ENCODE results near the gene EPHA2.

Gene EPHA2

DNA sequence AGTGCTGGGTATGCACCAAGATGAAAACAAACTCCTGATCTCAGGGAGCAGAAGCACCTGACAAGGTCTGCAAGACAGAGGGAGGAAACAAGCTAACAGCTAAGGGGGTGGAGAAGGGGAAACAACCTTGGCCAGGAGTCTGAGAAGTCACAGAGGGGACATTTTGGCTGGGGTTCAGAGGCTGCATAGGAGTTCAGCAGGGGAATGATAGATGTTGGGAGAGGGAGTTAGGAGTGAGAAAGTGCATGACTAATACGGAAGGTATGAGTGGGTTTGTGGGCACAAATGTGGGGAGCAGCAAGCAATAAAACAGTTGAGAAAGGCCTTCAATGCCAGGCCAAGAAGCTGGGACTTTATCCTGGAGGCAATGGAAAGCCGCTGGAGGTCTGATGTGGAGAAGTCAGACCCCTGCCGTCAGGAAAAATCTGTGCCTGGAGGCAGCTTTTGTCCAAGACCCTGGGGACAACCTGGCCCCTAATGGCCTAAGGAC lies 16.4 kb downstream of the EPHA2 start:
- TF ChIP-seq Cebpa-rat (IDR thresholded peaks at IDR 0.05) = no peak
- Histone ChIP-seq H3K4me2 (peak overlapping the region; percentile 97), H3K4me1 (peaks cover 56% of the 10 kb centered on the region), H3K4me3 (no peak overlapping the region), H4K20me1 (peaks cover 29% of the 10 kb centered on the region; the same call in 1 of the 2 replicates), H3K27me3 (no peaks in the 10 kb centered on the region), H3K9ac (no peak overlapping the region), H3K36me3 (no peaks in the 10 kb centered on the region), H3K27ac (0 out of 2 replicates have a peak overlapping the region, but pooled peaks have one; percentile 87), H3K9me3 (no peaks in the 10 kb centered on the region)

DNA sequence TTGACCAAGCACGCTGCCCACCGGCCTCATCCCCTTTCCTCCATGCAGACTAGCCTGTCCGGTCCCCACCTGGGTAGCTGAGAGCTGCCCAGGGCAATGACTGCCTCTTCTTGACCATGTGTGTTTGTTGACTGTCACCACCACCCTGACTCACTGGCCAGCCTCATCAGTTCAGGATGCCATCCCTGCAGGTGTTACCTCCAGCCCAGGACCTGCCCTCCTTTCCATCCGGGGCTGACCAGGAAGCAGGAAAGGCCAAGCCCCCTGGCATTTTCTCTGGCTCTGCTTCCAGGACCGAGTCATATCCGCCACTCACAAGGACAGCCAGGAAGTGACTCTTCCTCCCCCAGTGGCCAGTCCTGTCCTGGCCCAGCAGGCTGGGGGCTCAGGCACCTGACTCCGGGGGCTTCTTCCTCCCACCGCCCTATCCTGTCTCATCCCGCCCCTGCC lies 17.1 kb downstream of the EPHA2 start:
- Histone ChIP-seq H3K4me1 (peaks cover 49% of the 10 kb centered on the region), H3K9me3 (no peaks in the 10 kb centered on the region), H3K27ac (no peak overlapping the region), H3K4me2 (peak overlapping the region; percentile 97; the same call in 1 of the 2 replicates), H4K20me1 (peaks cover 27% of the 10 kb centered on the region; the same call in 1 of the 2 replicates), H3K4me3 (no peak overlapping the region), H3K36me3 (no peaks in the 10 kb centered on the region), H3K9ac (no peak overlapping the region), H3K27me3 (no peaks in the 10 kb centered on the region)
- no peak for TF ChIP-seq Cebpa-rat (IDR thresholded peaks at IDR 0.05)

DNA sequence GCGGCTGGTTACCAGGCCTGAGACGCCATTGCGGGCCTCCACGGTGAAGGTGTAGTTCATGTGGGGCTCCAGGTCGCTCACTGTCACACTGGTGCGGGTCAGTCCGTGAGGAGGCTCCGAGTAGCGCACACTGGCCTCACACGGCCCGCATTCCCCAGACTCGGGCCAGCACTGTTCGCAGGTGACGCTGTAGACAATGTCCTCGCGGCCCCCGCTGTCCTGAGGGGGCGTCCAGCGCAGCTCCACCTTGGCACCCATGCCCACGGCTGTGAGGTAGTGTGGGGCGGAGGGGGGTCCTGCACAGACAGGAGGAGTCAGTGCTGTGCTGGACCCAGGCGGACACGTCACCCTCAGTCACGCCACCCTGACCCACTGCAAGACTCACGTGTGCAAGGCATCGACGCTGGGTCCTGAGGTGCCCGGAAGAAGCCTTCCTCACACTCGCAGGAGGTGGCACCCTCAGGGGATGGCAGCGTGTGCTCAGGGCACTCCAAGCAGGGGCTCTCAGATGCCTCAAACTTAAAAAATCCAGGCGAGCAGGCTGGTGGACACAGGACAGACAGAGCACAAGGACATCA lies 17.9 kb downstream of the EPHA2 start:
- Histone ChIP-seq H3K9me3 (no peaks in the 10 kb centered on the region), H3K4me3 (no peak overlapping the region), H3K4me1 (peaks cover 41% of the 10 kb centered on the region), H3K27ac (no peak overlapping the region), H4K20me1 (peaks cover 30% of the 10 kb centered on the region; the same call in 1 of the 2 replicates), H3K36me3 (no peaks in the 10 kb centered on the region), H3K27me3 (no peaks in the 10 kb centered on the region), H3K4me2 (no peak overlapping the region), H3K9ac (no peak overlapping the region)
- TF ChIP-seq Cebpa-rat (IDR thresholded peaks at IDR 0.05) = no peak

DNA sequence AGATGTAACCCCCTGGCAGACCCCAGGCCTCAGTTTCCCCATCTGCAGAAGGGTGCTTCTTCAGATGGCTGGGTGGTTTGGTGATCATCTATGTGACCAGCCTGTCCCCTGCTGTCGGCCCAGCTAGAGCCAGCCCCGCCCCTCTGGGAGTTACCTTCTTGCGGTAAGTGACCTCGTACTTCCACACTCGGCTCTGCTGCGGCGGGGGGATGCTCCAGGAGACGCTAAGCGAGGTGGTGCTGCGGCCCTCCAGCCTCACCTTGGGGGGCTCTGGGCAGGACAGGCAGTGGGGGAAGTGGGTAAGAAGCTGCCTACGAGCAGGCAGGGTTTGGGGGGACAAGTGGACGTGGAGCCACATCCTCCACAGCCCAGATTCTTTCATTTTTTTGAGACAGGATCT lies 20.4 kb downstream of the EPHA2 start:
- Histone ChIP-seq H3K27me3 (peaks cover 6% of the 10 kb centered on the region; the same call in 1 of the 2 replicates), H3K4me3 (no peak overlapping the region), H3K4me1 (peaks cover 18% of the 10 kb centered on the region), H4K20me1 (peaks cover 20% of the 10 kb centered on the region; the same call in 1 of the 2 replicates), H3K9me3 (no peaks in the 10 kb centered on the region), H3K36me3 (no peaks in the 10 kb centered on the region), H3K27ac (no peak overlapping the region), H3K9ac (no peak overlapping the region), H3K4me2 (no peak overlapping the region)
- TF ChIP-seq Cebpa-rat (IDR thresholded peaks at IDR 0.05) = no peak

DNA sequence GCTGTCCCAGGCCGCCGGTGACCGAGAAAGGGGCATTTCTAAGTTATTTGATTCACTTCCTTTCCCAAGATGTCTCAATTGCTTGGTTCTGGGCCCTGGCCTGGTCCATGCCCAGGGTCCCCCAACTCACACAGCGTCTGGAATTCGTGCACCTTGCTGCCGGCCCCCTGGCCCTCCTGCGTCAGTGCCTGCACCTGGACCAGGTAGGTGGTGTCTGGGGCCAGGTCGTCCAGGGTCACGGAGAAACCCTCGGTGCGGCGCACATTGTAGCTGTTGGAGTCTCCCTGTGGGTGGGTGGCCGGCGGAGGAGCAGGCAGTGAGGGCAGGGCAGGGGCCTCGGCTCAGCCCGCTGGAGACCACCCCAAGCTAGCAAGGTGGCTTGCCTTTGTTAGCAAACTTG lies 21.0 kb downstream of the EPHA2 start:
- TF ChIP-seq Cebpa-rat (IDR thresholded peaks at IDR 0.05) = no peak
- peaks cover 12% of the 10 kb centered on the region; the same call in 1 of the 2 replicates for H3K27me3 ChIP-seq
- H3K9me3 ChIP-seq = no peaks in the 10 kb centered on the region
- H4K20me1 ChIP-seq = peaks cover 21% of the 10 kb centered on the region; the same call in 1 of the 2 replicates
- no peaks in the 10 kb centered on the region for H3K36me3 ChIP-seq
- H3K9ac ChIP-seq = no peak overlapping the region
- H3K4me1 ChIP-seq = peaks cover 12% of the 10 kb centered on the region
- H3K4me2 ChIP-seq = no peak overlapping the region
- no peak overlapping the region for H3K27ac ChIP-seq
- no peak overlapping the region for H3K4me3 ChIP-seq

DNA sequence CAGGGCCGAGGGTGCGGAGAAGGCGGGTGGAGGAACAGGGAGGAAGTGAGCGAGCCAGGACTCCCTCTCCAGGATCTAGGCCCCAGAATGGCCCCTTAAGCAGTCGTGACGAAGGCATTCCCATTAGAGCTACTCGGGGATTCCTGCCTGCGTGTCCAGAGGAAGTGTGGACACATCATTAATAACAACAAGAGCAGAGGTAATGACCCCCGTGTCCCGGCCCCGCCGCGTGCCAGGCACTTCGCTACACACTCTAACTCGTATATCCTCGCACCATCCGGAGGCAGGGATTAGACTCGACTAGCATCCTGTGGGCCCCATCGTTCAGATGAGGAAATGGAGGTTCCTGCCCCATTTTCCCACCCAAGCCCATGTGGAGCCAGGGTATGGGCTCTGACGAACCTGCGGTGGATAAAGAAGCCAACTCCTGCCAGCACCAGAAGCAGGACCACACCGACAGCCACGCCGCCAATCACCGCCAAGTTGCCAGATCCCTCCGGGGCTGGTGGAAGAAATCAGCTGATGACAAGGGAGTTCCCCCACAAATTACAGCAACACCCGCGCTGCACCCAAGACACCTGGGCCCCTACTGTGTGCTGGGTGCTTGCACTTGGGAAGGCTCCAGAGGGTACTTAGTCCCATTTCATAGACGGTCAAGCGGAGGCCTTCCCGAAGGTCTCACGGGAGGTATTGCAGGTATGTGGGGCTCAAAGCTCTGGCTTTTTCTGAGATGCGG lies 21.6 kb downstream of the EPHA2 start:
- H3K4me3 ChIP-seq = no peak overlapping the region
- H3K9me3 ChIP-seq = no peaks in the 10 kb centered on the region
- H3K4me1 ChIP-seq = peaks cover 6% of the 10 kb centered on the region
- H3K9ac ChIP-seq = no peak overlapping the region
- no peak overlapping the region for H3K4me2 ChIP-seq
- H4K20me1 ChIP-seq = peaks cover 27% of the 10 kb centered on the region; the same call in 1 of the 2 replicates
- TF ChIP-seq Cebpa-rat (IDR thresholded peaks at IDR 0.05) = no peak
- no peaks in the 10 kb centered on the region for H3K36me3 ChIP-seq
- peaks cover 19% of the 10 kb centered on the region for H3K27me3 ChIP-seq
- no peak overlapping the region for H3K27ac ChIP-seq

DNA sequence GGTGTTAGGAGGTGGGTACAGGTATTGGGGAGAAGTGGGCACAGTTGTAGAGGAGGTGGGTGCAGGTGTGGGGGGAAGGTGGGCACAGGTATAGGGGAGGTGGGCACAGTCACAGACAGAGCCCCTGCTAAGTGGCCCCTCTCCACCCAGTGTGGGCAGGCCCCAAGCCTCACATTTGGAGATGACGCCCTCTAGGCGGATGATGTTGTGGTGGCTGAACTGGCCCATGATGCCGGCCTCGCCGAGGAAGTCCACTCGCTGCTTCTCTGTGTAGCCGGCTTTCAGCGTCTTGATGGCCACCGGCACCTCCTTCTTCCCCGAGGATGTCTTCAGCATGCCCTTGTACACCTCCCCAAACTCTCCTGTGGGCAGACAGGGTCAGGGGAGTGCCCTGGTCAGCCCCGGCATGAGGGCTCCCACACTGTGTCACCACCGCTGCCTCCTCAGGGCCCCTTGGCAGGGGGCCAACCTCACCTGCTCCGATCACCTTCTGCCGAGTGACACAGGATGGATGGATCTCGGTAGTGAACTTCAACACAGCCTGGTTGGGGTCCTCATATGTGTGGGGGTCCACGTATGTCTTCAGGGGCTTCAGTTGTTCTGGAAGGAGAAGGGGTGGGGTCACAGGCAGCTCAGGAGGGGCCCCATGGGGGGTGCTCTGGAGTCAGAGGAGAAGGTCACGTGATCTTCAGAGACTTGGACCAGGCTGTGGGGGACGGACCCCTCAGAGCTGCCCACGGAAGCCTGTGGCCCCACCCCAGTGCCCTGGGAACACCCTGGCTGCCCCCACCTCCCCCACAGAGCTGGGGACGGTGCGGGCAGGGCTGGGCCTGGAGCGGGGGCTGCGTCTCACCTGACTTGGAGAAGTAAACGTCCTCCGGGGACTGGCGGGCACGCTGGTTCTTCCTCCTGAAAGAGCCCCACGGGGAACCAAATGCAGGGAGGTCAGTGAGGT lies 22.6 kb downstream of the EPHA2 start:
- no peak overlapping the region for H3K4me3 ChIP-seq
- no peak overlapping the region for H3K4me2 ChIP-seq
- no peaks in the 10 kb centered on the region for H3K36me3 ChIP-seq
- no peaks in the 10 kb centered on the region for H3K9me3 ChIP-seq
- no peak overlapping the region for H3K9ac ChIP-seq
- peaks cover 37% of the 10 kb centered on the region; the same call in 1 of the 2 replicates for H4K20me1 ChIP-seq
- no peak overlapping the region for H3K27ac ChIP-seq
- no peaks in the 10 kb centered on the region for H3K4me1 ChIP-seq
- H3K27me3 ChIP-seq = peaks cover 28% of the 10 kb centered on the region
- TF ChIP-seq Cebpa-rat (IDR thresholded peaks at IDR 0.05) = no peak

DNA sequence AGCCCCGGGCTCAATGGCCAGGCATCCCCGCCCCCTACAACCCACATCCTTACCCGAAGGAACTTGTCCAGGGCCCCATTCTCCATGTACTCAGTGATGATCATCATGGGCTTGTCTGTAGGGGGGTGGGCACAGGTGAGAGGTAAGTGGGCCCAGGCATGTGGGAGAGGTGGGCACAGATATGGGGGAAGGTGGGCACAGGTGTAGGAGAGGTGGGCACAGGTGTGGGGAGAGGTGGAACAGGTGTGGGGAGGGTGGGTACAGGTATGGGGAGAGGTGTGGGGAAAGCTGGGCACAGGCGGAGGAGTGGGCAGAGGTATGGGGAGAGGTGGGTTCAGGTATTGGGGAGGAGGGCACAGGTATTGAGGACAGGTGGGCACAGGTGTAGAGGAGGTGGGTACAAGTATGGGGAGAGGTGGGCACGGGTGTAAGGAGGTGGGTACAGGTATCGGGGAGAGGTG lies 23.5 kb downstream of the EPHA2 start:
- Histone ChIP-seq H3K4me1 (peaks cover 1% of the 10 kb centered on the region), H3K4me3 (no peak overlapping the region), H3K27me3 (peaks cover 37% of the 10 kb centered on the region), H3K9ac (no peak overlapping the region), H4K20me1 (peaks cover 45% of the 10 kb centered on the region; the same call in 1 of the 2 replicates), H3K27ac (no peak overlapping the region), H3K4me2 (no peak overlapping the region), H3K9me3 (no peaks in the 10 kb centered on the region), H3K36me3 (no peaks in the 10 kb centered on the region)
- TF ChIP-seq Cebpa-rat (IDR thresholded peaks at IDR 0.05) = no peak

DNA sequence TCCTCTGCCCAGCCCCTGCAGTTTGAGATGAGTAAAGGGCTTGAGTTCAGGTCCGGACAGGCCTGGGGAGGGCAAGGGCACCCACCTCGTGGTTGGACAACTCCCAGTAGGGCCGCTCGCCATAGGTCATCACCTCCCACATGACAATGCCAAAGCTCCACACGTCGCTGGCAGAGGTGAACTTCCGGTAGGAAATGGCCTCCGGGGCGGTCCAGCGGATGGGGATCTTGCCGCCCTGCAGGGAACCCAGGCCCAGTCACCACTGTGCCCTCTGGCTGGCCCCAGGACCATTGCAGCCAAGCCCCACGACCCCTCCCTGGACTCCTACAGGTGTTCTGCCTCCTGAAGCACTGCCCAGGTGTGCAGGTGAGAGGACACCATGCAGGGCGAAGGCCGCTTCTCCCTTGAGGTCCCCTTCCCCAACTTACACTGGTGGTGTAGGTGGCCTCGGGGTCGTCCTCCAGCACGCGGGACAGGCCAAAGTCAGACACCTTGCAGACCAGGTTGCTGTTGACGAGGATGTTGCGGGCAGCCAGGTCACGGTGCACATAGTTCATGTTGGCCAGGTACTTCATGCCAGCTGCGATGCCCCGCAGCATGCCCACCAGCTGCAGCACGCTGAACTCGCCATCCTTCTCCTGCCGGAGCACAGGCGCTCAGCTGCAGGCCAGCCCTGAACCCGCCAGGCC lies 24.1 kb downstream of the EPHA2 start:
- H3K9me3 ChIP-seq = no peaks in the 10 kb centered on the region
- TF ChIP-seq Cebpa-rat (IDR thresholded peaks at IDR 0.05) = no peak
- H3K4me2 ChIP-seq = no peak overlapping the region
- no peak overlapping the region for H3K4me3 ChIP-seq
- H3K4me1 ChIP-seq = peaks cover 7% of the 10 kb centered on the region
- H3K27me3 ChIP-seq = peaks cover 43% of the 10 kb centered on the region
- no peaks in the 10 kb centered on the region for H3K36me3 ChIP-seq
- H3K9ac ChIP-seq = no peak overlapping the region
- no peak overlapping the region for H3K27ac ChIP-seq
- peaks cover 51% of the 10 kb centered on the region; the same call in 1 of the 2 replicates for H4K20me1 ChIP-seq
